GM12878 (cell line): Measurements from ENCODE around the gene TBXA2R. TPM values are rescaled to one million over a fixed set of nuclear protein-coding genes. Genes with fewer than 3 reads are reported as not detected.

Experiments used
- ATAC-seq: fragments of 200-7000 bp; cut with Tn5 transposase; 3 replicates; pipeline ENCODE4 v1.9.1; 2020; ENCODE audit warnings: mild to moderate bottlenecking, moderate library complexity
- BruUV-seq: library from RNA; stranded (reverse); fragments of 400-500 nt; replicated peaks from 2 replicates; lab custom pipeline; 2021; lab: Mats Ljungman, UMichigan
- CTCF ChIA-PET: fragments of 300-600 bp; sonication (Branson Sonifier 250); formaldehyde crosslinking; extraction: SDS; loops from one replicate; lab custom pipeline; 2021; ENCODE audit warnings: inconsistent platforms; lab: Yijun Ruan, JAX
- POLR2A ChIA-PET: fragments of 350-600 bp; formaldehyde crosslinking; extraction: SDS; loops from one replicate; lab custom pipeline; 2021; ENCODE audit warnings: inconsistent platforms; lab: Charles Lee
- RAD21 ChIA-PET: fragments of 300-600 bp; sonication (Branson Sonifier 250); formaldehyde crosslinking; loops from one replicate; lab custom pipeline; 2023; ENCODE audit warnings: antibody characterized with exemption; ENCODE audit not compliant: unreplicated experiment; lab: Charles Lee
- SMC1A ChIA-PET: fragments of 300-600 bp; sonication (Branson Sonifier 250); formaldehyde crosslinking; loops from one replicate; lab custom pipeline; 2023; ENCODE audit not compliant: unreplicated experiment, uncharacterized antibody; lab: Charles Lee
- DNase-seq: peaks from one replicate; pipeline ENCODE4 v3.0.0-alpha.2; 2011; ENCODE audit warnings: low read depth, low spot score
- FAIRE-seq: peaks from 3 replicates; lab custom pipeline; 2011; peaks lifted over from hg19 to GRCh38; lab: Jason Lieb, UNC
- H2AFZ ChIP-seq: 2 replicates; pipeline ENCODE4 v1.6.0; 2011; ENCODE audit warnings: low read depth, low read length, control low read depth; ENCODE audit not compliant: control insufficient read depth
- H3K27ac ChIP-seq: 2 replicates; pipeline ENCODE4 v1.5.1; 2011; ENCODE audit warnings: control low read depth; ENCODE audit not compliant: control insufficient read depth, insufficient read depth
- H3K27me3 ChIP-seq, 2 experiments: replicated peaks in 1 of 2; 2 replicates each; pipeline versions ENCODE4 v1.6.0 to v1.6.1; 2011; ENCODE audit warnings: low read length in 1 of 2; ENCODE audit not compliant: control insufficient read depth in 2 of 2, insufficient read depth in 2 of 2
- H3K36me3 ChIP-seq, 2 experiments: 2 replicates each; pipeline ENCODE4 v1.5.1; 2011; ENCODE audit warnings: low read length in 1 of 2; ENCODE audit not compliant: control insufficient read depth in 2 of 2, insufficient read depth in 2 of 2
- H3K4me1 ChIP-seq: 2 replicates; pipeline ENCODE4 v1.6.1; 2011; ENCODE audit warnings: mild to moderate bottlenecking, low read length, moderate library complexity, mixed read lengths; ENCODE audit not compliant: control insufficient read depth, insufficient read depth
- H3K4me2 ChIP-seq: 2 replicates; pipeline ENCODE4 v1.6.0; 2011; ENCODE audit warnings: control low read depth; ENCODE audit not compliant: control insufficient read depth, insufficient read depth
- H3K4me3 ChIP-seq: fragments of 200-600 bp; sonication (generic); 2 replicates; pipeline ENCODE4 v1.5.1; 2016
- H3K79me2 ChIP-seq: 2 replicates; pipeline ENCODE4 v1.6.0; 2011; ENCODE audit warnings: low read length; ENCODE audit not compliant: control insufficient read depth, insufficient read depth
- H3K9ac ChIP-seq: 2 replicates; pipeline ENCODE4 v1.8.0; 2011; ENCODE audit warnings: low read length, control low read depth, mixed read lengths; ENCODE audit not compliant: control insufficient read depth, insufficient read depth
- H3K9me3 ChIP-seq: replicated peaks from 3 replicates; pipeline ENCODE4 v1.5.1; 2011; ENCODE audit warnings: mild to moderate bottlenecking, low read length; ENCODE audit not compliant: control insufficient read depth, insufficient read depth
- H4K20me1 ChIP-seq: 2 replicates; pipeline ENCODE4 v1.6.0; 2011; ENCODE audit not compliant: control insufficient read depth, insufficient read depth
- CTCF ChIP-seq, 3 experiments: IDR thresholded peaks in 2 of 3; conservative IDR thresholded peaks in 1 of 3; 2 replicates each; pipeline ENCODE4 v1.5.1; 2011; ENCODE audit warnings: low read depth in 3 of 3, low read length in 3 of 3, mild to moderate bottlenecking in 3 of 3, control low read depth in 2 of 3, moderate library complexity in 2 of 3, inconsistent platforms in 1 of 3, mixed read lengths in 1 of 3; ENCODE audit not compliant: control insufficient read depth in 2 of 3, insufficient read depth in 1 of 3; ENCODE audit errors: extremely low read depth in 1 of 3
- ETV6 ChIP-seq, 2 experiments: fragments of 450-650 bp in 1 of 2; IDR thresholded peaks in 1 of 2; conservative IDR thresholded peaks in 1 of 2; 2 replicates each; pipeline ENCODE4 v1.6.1; 2014; ENCODE audit warnings: antibody characterized with exemption in 1 of 2, borderline replicate concordance in 1 of 2, low read depth in 1 of 2, mild to moderate bottlenecking in 1 of 2, moderate library complexity in 1 of 2
- EZH2 ChIP-seq: IDR thresholded peaks from 2 replicates; pipeline ENCODE4 v1.6.1; 2012; ENCODE audit warnings: low read depth, mild to moderate bottlenecking, control low read depth, inconsistent platforms, low read length, borderline replicate concordance; ENCODE audit not compliant: control insufficient read depth
- IKZF1 ChIP-seq: fragments of 450-650 bp; conservative IDR thresholded peaks from 2 replicates; pipeline ENCODE4 v1.6.1; 2017; ENCODE audit warnings: antibody characterized with exemption, mild to moderate bottlenecking
- MLLT1 ChIP-seq: fragments of 450-650 bp; IDR thresholded peaks from 2 replicates; pipeline ENCODE4 v1.6.1; 2016; ENCODE audit warnings: mild to moderate bottlenecking
- MTA2 ChIP-seq: fragments of 450-650 bp; IDR thresholded peaks from 2 replicates; pipeline ENCODE4 v1.6.1; 2016; ENCODE audit warnings: low read depth, mild to moderate bottlenecking, moderate library complexity
- MYC ChIP-seq: IDR thresholded peaks from 2 replicates; pipeline ENCODE4 v1.6.1; 2011; ENCODE audit warnings: mild to moderate bottlenecking, low read length, moderate library complexity, inconsistent platforms; ENCODE audit not compliant: insufficient read depth, insufficient replicate concordance, insufficient read length, severe bottlenecking
- PAX8 ChIP-seq: fragments of 450-650 bp; IDR thresholded peaks from 2 replicates; pipeline ENCODE4 v1.6.1; 2017; ENCODE audit warnings: mild to moderate bottlenecking, moderate library complexity
- PBX3 ChIP-seq: IDR thresholded peaks from 2 replicates; pipeline ENCODE4 v1.6.1; 2011; ENCODE audit warnings: mild to moderate bottlenecking, low read depth, low read length, moderate library complexity; ENCODE audit not compliant: insufficient replicate concordance
- PML ChIP-seq: IDR thresholded peaks from 2 replicates; pipeline ENCODE4 v1.6.1; 2012; ENCODE audit warnings: low read length, inconsistent platforms
- POLR2A ChIP-seq: IDR thresholded peaks from 2 replicates; pipeline ENCODE4 v1.6.1; 2011; ENCODE audit warnings: low read depth, mild to moderate bottlenecking, low read length
- POLR2AphosphoS5 ChIP-seq: IDR thresholded peaks from 2 replicates; pipeline ENCODE4 v1.6.1; 2011; ENCODE audit warnings: mild to moderate bottlenecking, low read length, inconsistent platforms
- POU2F2 ChIP-seq: IDR thresholded peaks from 3 replicates; pipeline ENCODE4 v1.6.1; 2011; ENCODE audit warnings: low read depth, mild to moderate bottlenecking, low read length, borderline replicate concordance
- RFX5 ChIP-seq: IDR thresholded peaks from 2 replicates; pipeline ENCODE4 v1.6.1; 2011; ENCODE audit warnings: low read depth, low read length, improper control_type of control experiment
- SRF ChIP-seq, 2 experiments: IDR thresholded peaks; 2 replicates each; pipeline ENCODE4 v1.6.1; 2011; ENCODE audit warnings: low read depth in 2 of 2, low read length in 2 of 2, mild to moderate bottlenecking in 1 of 2, moderate library complexity in 1 of 2
- STAT3 ChIP-seq: IDR thresholded peaks from 2 replicates; pipeline ENCODE4 v1.6.1; 2011; ENCODE audit warnings: low read depth, low read length, improper control_type of control experiment
- SUPT20H ChIP-seq: IDR thresholded peaks from 2 replicates; pipeline ENCODE4 v1.6.1; 2011; ENCODE audit warnings: low read depth, mild to moderate bottlenecking, low read length, moderate library complexity, borderline replicate concordance; ENCODE audit not compliant: control insufficient read depth
- YY1 ChIP-seq: IDR thresholded peaks from 2 replicates; pipeline ENCODE4 v1.6.1; 2011; ENCODE audit warnings: low read depth, mild to moderate bottlenecking, low read length
- WGBS: methylation state at CpG from one replicate; pipeline ENCODE4 v1.1.6; 2016; ENCODE audit warnings: low lambda C conversion rate; ENCODE audit not compliant: insufficient replicate concordance, insufficient coverage; ENCODE audit errors: missing lambda C conversion rate; 5-methylcytosine and 5-hydroxymethylcytosine counted together
- in situ Hi-C: fragments of 300-500 bp; cut with MboI; formaldehyde crosslinking; loops from 9 replicates; pipeline ENCODE4 v1.14.3; 2018; ENCODE audit warnings: mixed read lengths
- intact Hi-C: fragments of 100-400 bp; cut with micrococcal nuclease; formaldehyde crosslinking; loops from one replicate; pipeline ENCODE4 v1.14.2; 2022; ENCODE audit not compliant: unreplicated experiment
- polyA plus RNA-seq, 11 experiments: library from polyadenylated mRNA; depleted of rRNA in 4 of 11; unstranded in 6 of 11; stranded (reverse) in 5 of 11; fragments of >200 nt; fragmentation: Nextera tagmentation in 4 of 11; fragmentation: Illumina TruSeq in 1 of 11; extraction: Ambion mirVana in 4 of 11; extraction: Trizol in 1 of 11; gene quantifications; 1 replicate in 1 of 11; 2 replicates in 10 of 11; pipeline versions ENCODE4 v1.2.1 to v1.2.3, GENCODE V29; 2011 to 2016; ENCODE audit warnings: inconsistent platforms in 2 of 11, missing spikeins in 2 of 11, low read depth in 1 of 11
- total RNA-seq, 4 experiments: library from RNA; depleted of rRNA in 3 of 4; stranded (reverse); fragments of >200 nt in 3 of 4; fragmentation: Illumina TruSeq in 1 of 4; extraction: Trizol in 1 of 4; gene quantifications; 2 replicates each; pipeline versions ENCODE4 v1.2.1 to v1.2.3, GENCODE V29; 2013 to 2021

Gene TBXA2R
- total and polyA plus RNA-seq, 10 of the 15 experiments (the other 5 are each of a cell fraction or from before 2014, with no cell fraction given): 0.03 TPM; not detected in 8

GRCh38 chr19:3637621-3638020 is 30.9 kb upstream of the TBXA2R start:
- Histone ChIP-seq H3K9ac (no peak overlapping the region), H3K4me3 (no peak overlapping the region), H2AFZ (no peak overlapping the region), H4K20me1 (no peaks in the 10 kb centered on the region), H3K27ac (no peak overlapping the region), H3K4me1 (no peaks in the 10 kb centered on the region), H3K4me2 (no peak overlapping the region), H3K36me3 (no peaks in the 10 kb centered on the region; a peak in 1 of 4 replicates), H3K79me2 (no peaks in the 10 kb centered on the region), H3K9me3 (no peaks in the 10 kb centered on the region), H3K27me3 (no peaks in the 10 kb centered on the region)
- no peak for FAIRE-seq
- 89% methylated on average over 14 of the region's 23 CpGs for WGBS
- CTCF ChIA-PET: no interaction called here
- TF ChIP-seq MYC (no peak), PML (no peak), POLR2AphosphoS5 (no peak), MLLT1 (no peak), POLR2A (no peak), POU2F2 (no peak), YY1 (no peak), CTCF (IDR thresholded peaks at IDR 0.05 in 2 of 3, conservative IDR thresholded peaks at IDR 0.05 in 1 of 3; ENCODE audit: control insufficient read depth in 2 of 3, extremely low read depth in 1 of 3, insufficient read depth in 1 of 3, low read depth in 3 of 3, low read length in 3 of 3) (no peak), ETV6 (conservative IDR thresholded peaks at IDR 0.05 in 1 of 2, IDR thresholded peaks at IDR 0.05 in 1 of 2; ENCODE audit: borderline replicate concordance in 1 of 2, low read depth in 1 of 2) (no peak), PAX8 (no peak), STAT3 (no peak), MTA2 (no peak), SRF (IDR thresholded peaks at IDR 0.05; ENCODE audit: low read depth in 2 of 2, low read length in 2 of 2) (no peak), SUPT20H (no peak), PBX3 (no peak), IKZF1 (no peak), EZH2 (no peak), RFX5 (no peak)
- intact Hi-C loops: no loop called here
- POLR2A ChIA-PET: no interaction called here
- no TSS peak for BruUV-seq
- no peak for ATAC-seq
- DNase-seq: no peak
- RAD21 ChIA-PET: no interaction called here
- SMC1A ChIA-PET: no interaction called here
- in situ Hi-C loops: no loop called here
